GM23338 (cell line): ENCODE results near the gene POLA1.
A peak's percentile ranks its signal among the peaks of the same experiment; 100 is the strongest.

Experiments used
- CTCF ChIP-seq, 2 experiments: fragments of 200-600 bp in 1 of 2; sonication (generic) in 1 of 2; conservative IDR thresholded peaks; 2 replicates each; pipeline versions ENCODE4 v1.5.1 to v1.6.1; 2016 to 2017; ENCODE audit warnings: antibody characterized with exemption in 2 of 2, low read depth in 2 of 2, mild to moderate bottlenecking in 2 of 2, moderate library complexity in 1 of 2
- EZH2 ChIP-seq: fragments of 200-600 bp; sonication (generic); IDR thresholded peaks from one replicate; pipeline ENCODE4 v1.8.0; 2017; ENCODE audit warnings: antibody characterized with exemption, mild to moderate bottlenecking, low read depth; ENCODE audit not compliant: unreplicated experiment
- POLR2AphosphoS5 ChIP-seq: IDR thresholded peaks from 2 replicates; pipeline ENCODE4 v1.6.1; 2016; ENCODE audit warnings: antibody characterized with exemption, low read depth
- STAT1 ChIP-seq: IDR thresholded peaks from one replicate; pipeline ENCODE4 v1.6.1; 2016; ENCODE audit warnings: antibody characterized with exemption; ENCODE audit not compliant: unreplicated experiment

GRCh38 chrX:25013632-25014365, 320.1 kb downstream of the POLA1 start:
- TF ChIP-seq CTCF (conservative IDR thresholded peaks at IDR 0.05; ENCODE audit: low read depth in 2 of 2) (no peak), EZH2 (peak; percentile 85), POLR2AphosphoS5 (no peak), STAT1 (no peak)
